ENCODE results near the gene RCAN2. TPM values are rescaled to one million over a fixed set of nuclear protein-coding genes. Genes with fewer than 3 reads are reported as not detected.

The RCAN2 gene
- total RNA-seq, result 1.6 TPM

GRCh38 chr6:46491201-46491627, at the start of gene RCAN2:
RCAN2 (minus strand) TSS chr6:46491449.
- H3K27me3 ChIP-seq (ENCODE audit: control insufficient read depth in 3 of 3, insufficient read depth in 3 of 3, low read length in 3 of 3), result no peaks in the 10 kb centered on the region
- peak within 1 kb of the TSS; percentile 66 to 83 (median 71) for H3K9ac ChIP-seq (ENCODE audit: low read depth in 1 of 3, low read length in 3 of 3)
- H3K36me3 ChIP-seq (ENCODE audit: control insufficient read depth in 3 of 3, insufficient read depth in 3 of 3, low read length in 3 of 3), result no peaks in the 10 kb centered on the region
- no peaks in the 10 kb centered on the region for H3K9me3 ChIP-seq (ENCODE audit: control insufficient read depth in 3 of 3, low read length in 3 of 3)
- peaks cover 9 to 21% (median 15%) of the 10 kb centered on the region in 3 donors for H3K4me1 ChIP-seq (ENCODE audit: control insufficient read depth in 3 of 3, insufficient read depth in 3 of 3, low read length in 3 of 3)
- H3K4me3 ChIP-seq (ENCODE audit: low read length in 3 of 3), result peak within 1 kb of the TSS; percentile 82 to 87 (median 82)
- H3K27ac ChIP-seq (ENCODE audit: low read depth, low read length), result peak within 1 kb of the TSS; percentile 78

DNA sequence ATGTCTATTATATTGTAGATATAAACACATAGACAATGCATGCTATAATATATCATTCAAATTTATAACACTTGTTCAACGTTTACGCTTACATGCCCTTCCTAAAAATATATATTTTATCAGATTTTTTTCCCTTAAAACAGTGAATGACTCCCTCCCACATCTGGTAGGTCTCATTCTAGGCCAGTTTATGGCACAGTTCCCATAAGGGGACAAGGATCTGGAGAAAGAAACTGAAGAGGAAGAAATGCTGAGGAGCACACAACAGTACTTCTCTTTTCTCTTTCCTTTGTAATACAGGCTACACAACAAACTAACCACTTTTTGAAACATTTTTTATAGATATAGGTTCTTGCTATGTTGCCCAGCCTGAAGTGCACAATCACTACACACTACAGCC, 48.6 kb upstream of the RCAN2 start:
- no peak overlapping the region for H3K9ac ChIP-seq (ENCODE audit: low read depth in 1 of 3, low read length in 3 of 3)
- H3K27me3 ChIP-seq (ENCODE audit: control insufficient read depth in 3 of 3, insufficient read depth in 3 of 3, low read length in 3 of 3), result no peaks in the 10 kb centered on the region
- no peaks in the 10 kb centered on the region for H3K36me3 ChIP-seq (ENCODE audit: control insufficient read depth in 3 of 3, insufficient read depth in 3 of 3, low read length in 3 of 3)
- no peaks in the 10 kb centered on the region for H3K4me1 ChIP-seq (ENCODE audit: control insufficient read depth in 3 of 3, insufficient read depth in 3 of 3, low read length in 3 of 3)
- no peak overlapping the region for H3K4me3 ChIP-seq (ENCODE audit: low read length in 3 of 3)
- no peaks in the 10 kb centered on the region for H3K9me3 ChIP-seq (ENCODE audit: control insufficient read depth in 3 of 3, low read length in 3 of 3)
- H3K27ac ChIP-seq (ENCODE audit: low read depth, low read length), result no peak overlapping the region

DNA sequence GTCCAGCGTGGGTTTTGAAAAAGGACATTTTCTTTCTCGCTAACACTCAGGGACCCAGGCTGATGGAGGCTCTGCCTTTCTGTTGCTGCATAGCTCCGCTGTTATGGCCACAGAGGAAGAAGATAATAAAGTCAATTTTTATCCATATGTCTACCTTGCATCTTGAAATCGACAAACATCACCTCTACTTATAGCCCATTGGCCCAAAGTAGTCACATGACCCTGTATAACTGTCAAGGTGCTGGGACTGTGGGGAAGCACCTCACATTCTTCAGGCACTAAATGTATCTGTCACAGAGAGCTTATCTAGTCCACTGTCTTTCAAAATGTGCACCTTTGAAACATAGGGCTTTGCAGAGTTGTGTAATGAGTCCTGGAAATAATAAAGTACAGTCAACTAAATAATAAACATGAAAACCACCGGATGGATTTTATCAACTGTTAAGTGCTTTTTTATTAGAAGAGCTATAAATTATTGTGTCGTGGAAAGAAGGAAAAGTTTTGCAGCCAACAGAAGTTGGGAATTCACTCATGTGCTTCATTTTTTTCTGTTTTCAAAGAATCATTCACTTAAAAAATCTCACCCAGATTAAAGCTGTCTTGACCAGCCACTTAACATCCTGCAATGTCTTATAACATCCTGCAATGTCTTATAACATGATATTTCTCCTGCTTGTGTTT, 47.7 kb upstream of the RCAN2 start:
- H3K27ac ChIP-seq (ENCODE audit: low read depth, low read length), result no peak overlapping the region
- no peaks in the 10 kb centered on the region for H3K9me3 ChIP-seq (ENCODE audit: control insufficient read depth in 3 of 3, low read length in 3 of 3)
- no peak overlapping the region for H3K4me3 ChIP-seq (ENCODE audit: low read length in 3 of 3)
- no peaks in the 10 kb centered on the region for H3K27me3 ChIP-seq (ENCODE audit: control insufficient read depth in 3 of 3, insufficient read depth in 3 of 3, low read length in 3 of 3)
- no peaks in the 10 kb centered on the region for H3K36me3 ChIP-seq (ENCODE audit: control insufficient read depth in 3 of 3, insufficient read depth in 3 of 3, low read length in 3 of 3)
- H3K4me1 ChIP-seq (ENCODE audit: control insufficient read depth in 3 of 3, insufficient read depth in 3 of 3, low read length in 3 of 3), result no peaks in the 10 kb centered on the region
- no peak overlapping the region for H3K9ac ChIP-seq (ENCODE audit: low read depth in 1 of 3, low read length in 3 of 3)

DNA sequence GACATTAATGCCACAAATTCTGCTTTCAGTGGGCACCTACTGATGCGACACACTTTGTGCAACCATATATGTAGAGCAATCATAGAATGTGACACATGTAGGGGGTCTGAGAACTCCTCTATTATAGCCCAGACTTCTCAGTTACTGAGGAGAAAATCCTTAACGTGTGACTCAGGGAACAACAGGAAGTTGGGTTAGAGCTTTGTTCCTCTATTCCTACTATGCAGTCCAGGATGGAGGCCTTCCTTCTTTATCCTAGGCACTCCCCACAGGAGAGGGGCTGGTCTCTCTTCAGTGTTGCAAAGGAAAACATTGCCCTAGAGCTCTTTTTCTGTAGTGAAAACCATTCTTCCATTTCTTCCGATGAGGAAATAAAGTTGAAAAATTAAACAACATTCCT, 39.6 kb upstream of the RCAN2 start:
- Histone ChIP-seq H3K36me3 (ENCODE audit: control insufficient read depth in 3 of 3, insufficient read depth in 3 of 3, low read length in 3 of 3) (no peaks in the 10 kb centered on the region), H3K4me1 (ENCODE audit: control insufficient read depth in 3 of 3, insufficient read depth in 3 of 3, low read length in 3 of 3) (no peaks in the 10 kb centered on the region), H3K4me3 (ENCODE audit: low read length in 3 of 3) (no peak overlapping the region), H3K9ac (ENCODE audit: low read depth in 1 of 3, low read length in 3 of 3) (no peak overlapping the region), H3K27me3 (ENCODE audit: control insufficient read depth in 3 of 3, insufficient read depth in 3 of 3, low read length in 3 of 3) (no peaks in the 10 kb centered on the region), H3K27ac (ENCODE audit: low read depth, low read length) (no peak overlapping the region), H3K9me3 (ENCODE audit: control insufficient read depth in 3 of 3, low read length in 3 of 3) (no peaks in the 10 kb centered on the region)

- Histone ChIP-seq H3K9me3 (ENCODE audit: control insufficient read depth in 3 of 3, low read length in 3 of 3) (no peaks in the 10 kb centered on the region), H3K36me3 (ENCODE audit: control insufficient read depth in 3 of 3, insufficient read depth in 3 of 3, low read length in 3 of 3) (no peaks in the 10 kb centered on the region), H3K4me3 (ENCODE audit: low read length in 3 of 3) (no peak overlapping the region), H3K27ac (ENCODE audit: low read depth, low read length) (no peak overlapping the region), H3K4me1 (ENCODE audit: control insufficient read depth in 3 of 3, insufficient read depth in 3 of 3, low read length in 3 of 3) (no peaks in the 10 kb centered on the region), H3K9ac (ENCODE audit: low read depth in 1 of 3, low read length in 3 of 3) (no peak overlapping the region), H3K27me3 (ENCODE audit: control insufficient read depth in 3 of 3, insufficient read depth in 3 of 3, low read length in 3 of 3) (no peaks in the 10 kb centered on the region)
Observed at GRCh38 chr6:46528961-46529750, 37.9 kb upstream of the RCAN2 start.

DNA sequence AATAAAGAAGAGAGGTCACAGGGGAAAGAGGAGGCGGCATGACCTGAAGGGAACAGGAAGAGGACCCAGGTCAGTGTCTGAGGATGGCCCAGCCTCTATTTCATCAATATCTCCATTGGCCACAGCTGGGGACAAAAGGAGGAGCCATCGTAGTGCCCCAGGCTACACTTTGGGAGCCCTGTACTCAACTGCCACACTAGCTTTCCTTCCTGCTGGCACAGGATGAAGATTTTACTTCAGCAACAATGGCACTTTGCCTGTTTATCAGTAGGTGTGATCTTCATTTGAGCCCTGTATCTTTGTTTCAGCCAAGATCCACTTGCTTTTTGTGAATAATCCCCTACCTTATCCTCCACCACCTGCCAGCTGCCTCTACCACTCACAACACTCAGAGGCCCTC, 35.4 kb upstream of the RCAN2 start:
- no peaks in the 10 kb centered on the region for H3K36me3 ChIP-seq (ENCODE audit: control insufficient read depth in 3 of 3, insufficient read depth in 3 of 3, low read length in 3 of 3)
- no peaks in the 10 kb centered on the region for H3K27me3 ChIP-seq (ENCODE audit: control insufficient read depth in 3 of 3, insufficient read depth in 3 of 3, low read length in 3 of 3)
- H3K9ac ChIP-seq (ENCODE audit: low read depth in 1 of 3, low read length in 3 of 3), result no peak overlapping the region
- H3K4me1 ChIP-seq (ENCODE audit: control insufficient read depth in 3 of 3, insufficient read depth in 3 of 3, low read length in 3 of 3), result no peaks in the 10 kb centered on the region
- H3K9me3 ChIP-seq (ENCODE audit: control insufficient read depth in 3 of 3, low read length in 3 of 3), result no peaks in the 10 kb centered on the region
- H3K4me3 ChIP-seq (ENCODE audit: low read length in 3 of 3), result no peak overlapping the region
- H3K27ac ChIP-seq (ENCODE audit: low read depth, low read length), result no peak overlapping the region

- no peaks in the 10 kb centered on the region for H3K9me3 ChIP-seq (ENCODE audit: control insufficient read depth in 3 of 3, low read length in 3 of 3)
- H3K27me3 ChIP-seq (ENCODE audit: control insufficient read depth in 3 of 3, insufficient read depth in 3 of 3, low read length in 3 of 3), result no peaks in the 10 kb centered on the region
- no peak overlapping the region for H3K9ac ChIP-seq (ENCODE audit: low read depth in 1 of 3, low read length in 3 of 3)
- no peak overlapping the region for H3K4me3 ChIP-seq (ENCODE audit: low read length in 3 of 3)
- no peaks in the 10 kb centered on the region for H3K4me1 ChIP-seq (ENCODE audit: control insufficient read depth in 3 of 3, insufficient read depth in 3 of 3, low read length in 3 of 3)
- no peak overlapping the region for H3K27ac ChIP-seq (ENCODE audit: low read depth, low read length)
- no peaks in the 10 kb centered on the region for H3K36me3 ChIP-seq (ENCODE audit: control insufficient read depth in 3 of 3, insufficient read depth in 3 of 3, low read length in 3 of 3)
Observed at GRCh38 chr6:46525583-46525982, 34.3 kb upstream of the RCAN2 start.

DNA sequence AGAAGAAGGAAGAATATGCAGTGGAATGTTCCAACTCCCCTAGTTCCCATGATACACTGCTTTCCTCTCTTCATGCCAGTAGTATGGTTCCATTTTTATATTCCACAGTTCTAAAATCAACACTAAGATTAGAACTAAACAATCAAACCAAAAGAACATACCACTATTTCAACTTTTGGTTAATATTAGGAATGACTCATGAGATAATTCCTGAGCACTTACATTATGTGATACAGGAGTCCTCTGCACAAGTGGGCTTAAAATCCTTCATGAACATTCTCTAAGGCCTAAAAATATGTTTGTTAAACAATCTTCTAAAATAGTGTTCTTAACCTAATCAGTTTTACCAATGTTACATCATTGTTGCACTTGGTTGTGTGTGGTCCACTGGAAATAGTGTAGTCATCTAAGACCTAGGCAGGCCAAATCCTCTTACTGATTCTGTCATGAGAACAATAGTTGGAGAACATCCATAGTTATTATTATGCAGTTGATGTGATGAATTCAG, 30.3 kb upstream of the RCAN2 start:
- Histone ChIP-seq H3K27me3 (ENCODE audit: control insufficient read depth in 3 of 3, insufficient read depth in 3 of 3, low read length in 3 of 3) (no peaks in the 10 kb centered on the region), H3K9me3 (ENCODE audit: control insufficient read depth in 3 of 3, low read length in 3 of 3) (no peaks in the 10 kb centered on the region), H3K4me1 (ENCODE audit: control insufficient read depth in 3 of 3, insufficient read depth in 3 of 3, low read length in 3 of 3) (peaks cover 0 to 6% (median 0%) of the 10 kb centered on the region in 3 donors), H3K9ac (ENCODE audit: low read depth in 1 of 3, low read length in 3 of 3) (no peak overlapping the region), H3K4me3 (ENCODE audit: low read length in 3 of 3) (no peak overlapping the region), H3K27ac (ENCODE audit: low read depth, low read length) (peak overlapping the region; percentile 20), H3K36me3 (ENCODE audit: control insufficient read depth in 3 of 3, insufficient read depth in 3 of 3, low read length in 3 of 3) (no peaks in the 10 kb centered on the region)

- Histone ChIP-seq H3K9ac (ENCODE audit: low read depth in 1 of 3, low read length in 3 of 3) (no peak overlapping the region), H3K27ac (ENCODE audit: low read depth, low read length) (no peak overlapping the region), H3K4me1 (ENCODE audit: control insufficient read depth in 3 of 3, insufficient read depth in 3 of 3, low read length in 3 of 3) (peaks cover 3 to 14% (median 6%) of the 10 kb centered on the region in 3 donors)
Observed at GRCh38 chr6:46517202-46517601, 26.0 kb upstream of the RCAN2 start.

GRCh38 chr6:46513533-46513932, 22.3 kb upstream of the RCAN2 start:
- no peaks in the 10 kb centered on the region for H3K9me3 ChIP-seq (ENCODE audit: control insufficient read depth in 3 of 3, low read length in 3 of 3)
- H3K9ac ChIP-seq (ENCODE audit: low read depth in 1 of 3, low read length in 3 of 3), result no peak overlapping the region
- peaks cover 30 to 42% (median 34%) of the 10 kb centered on the region in 3 donors for H3K4me1 ChIP-seq (ENCODE audit: control insufficient read depth in 3 of 3, insufficient read depth in 3 of 3, low read length in 3 of 3)
- H3K27me3 ChIP-seq (ENCODE audit: control insufficient read depth in 3 of 3, insufficient read depth in 3 of 3, low read length in 3 of 3), result no peaks in the 10 kb centered on the region
- no peak overlapping the region for H3K27ac ChIP-seq (ENCODE audit: low read depth, low read length)
- H3K4me3 ChIP-seq (ENCODE audit: low read length in 3 of 3), result no peak overlapping the region
- H3K36me3 ChIP-seq (ENCODE audit: control insufficient read depth in 3 of 3, insufficient read depth in 3 of 3, low read length in 3 of 3), result no peaks in the 10 kb centered on the region

More at GRCh38 chr6:46517202-46517601, 26.0 kb upstream of the RCAN2 start:
- no peaks in the 10 kb centered on the region for H3K9me3 ChIP-seq (ENCODE audit: control insufficient read depth in 3 of 3, low read length in 3 of 3)
- no peak overlapping the region for H3K4me3 ChIP-seq (ENCODE audit: low read length in 3 of 3)
- no peaks in the 10 kb centered on the region for H3K36me3 ChIP-seq (ENCODE audit: control insufficient read depth in 3 of 3, insufficient read depth in 3 of 3, low read length in 3 of 3)
- H3K27me3 ChIP-seq (ENCODE audit: control insufficient read depth in 3 of 3, insufficient read depth in 3 of 3, low read length in 3 of 3), result no peaks in the 10 kb centered on the region

All from skeletal muscle tissue (tissue), 4 donors.